ENCODE measurements around the gene HBEGF.

- TF ChIP-seq CTCF (IDR thresholded peaks at IDR 0.05; ENCODE audit: low read length), result no peak
- TF ChIP-seq EZH2phosphoT487 (IDR thresholded peaks at IDR 0.05; ENCODE audit: low read length), result no peak
These were observed 24.6 kb downstream of the HBEGF start for GRCh38 chr5:140321796-140322195.

Measured in MM.1S (cell line).